HG03354 (cell line): Measurements from ENCODE around the gene C8A.

Experiments
- ATAC-seq: cut with Tn5 transposase; IDR thresholded peaks from one replicate; pipeline ENCODE4 v1.9.1; 2021; ENCODE audit warnings: mild to moderate bottlenecking; ENCODE audit not compliant: unreplicated experiment, poor library complexity, severe bottlenecking

Gene C8A

GRCh38 chr1:56920591-56921001, 66.0 kb downstream of the C8A start:
- ATAC-seq: no peak

- ATAC-seq: no peak
These were observed 66.9 kb downstream of the C8A start for GRCh38 chr1:56921479-56921878.

GRCh38 chr1:56922070-56922469, 67.5 kb downstream of the C8A start:
- no peak for ATAC-seq

GRCh38 chr1:56922507-56922906, 67.9 kb downstream of the C8A start:
- ATAC-seq: no peak

GRCh38 chr1:56923201-56923600, 68.6 kb downstream of the C8A start:
- ATAC-seq: no peak

GRCh38 chr1:56924116-56924515, 69.5 kb downstream of the C8A start:
- ATAC-seq: no peak

- ATAC-seq: no peak
These were observed 70.6 kb downstream of the C8A start for GRCh38 chr1:56925193-56925592.

GRCh38 chr1:56927171-56927570, 72.6 kb downstream of the C8A start:
- no peak for ATAC-seq

- no peak for ATAC-seq
These were observed 73.4 kb downstream of the C8A start for GRCh38 chr1:56927986-56928385.

- ATAC-seq: no peak
These were observed 74.9 kb downstream of the C8A start for GRCh38 chr1:56929492-56929891.

GRCh38 chr1:56931211-56931610, 76.6 kb downstream of the C8A start:
- no peak for ATAC-seq

GRCh38 chr1:56931686-56932085, 77.1 kb downstream of the C8A start:
- ATAC-seq: no peak

GRCh38 chr1:56933161-56933560, 78.6 kb downstream of the C8A start:
- no peak for ATAC-seq

GRCh38 chr1:56933606-56934005, 79.0 kb downstream of the C8A start:
- no peak for ATAC-seq

GRCh38 chr1:56934430-56935060, 79.9 kb downstream of the C8A start:
- ATAC-seq: no peak

GRCh38 chr1:56938646-56939045, 84.0 kb downstream of the C8A start:
- ATAC-seq: no peak

- ATAC-seq: no peak
These were observed 84.6 kb downstream of the C8A start for GRCh38 chr1:56939209-56939608.

- no peak for ATAC-seq
These were observed 85.4 kb downstream of the C8A start for GRCh38 chr1:56940039-56940438.

- no peak for ATAC-seq
These were observed 93.9 kb downstream of the C8A start for GRCh38 chr1:56948403-56949023.

- ATAC-seq: no peak
These were observed 97.9 kb downstream of the C8A start for GRCh38 chr1:56952501-56952900.

- no peak for ATAC-seq
These were observed 98.8 kb downstream of the C8A start for GRCh38 chr1:56953386-56953785.

GRCh38 chr1:56954664-56955063, 100.1 kb downstream of the C8A start:
- ATAC-seq: no peak
